IPS-15b (cell line): ENCODE results near the gene ADGRD2.

Source experiments
- H3K27me3 ChIP-seq: one replicate; pipeline ENCODE4 v1.6.1; 2013; ENCODE audit warnings: low read length; ENCODE audit not compliant: control insufficient read depth, insufficient read depth
- H3K36me3 ChIP-seq: one replicate; pipeline ENCODE4 v1.6.1; 2013; ENCODE audit warnings: low read length; ENCODE audit not compliant: control insufficient read depth, insufficient read depth
- H3K4me1 ChIP-seq: one replicate; pipeline ENCODE4 v1.6.1; 2013; ENCODE audit warnings: mild to moderate bottlenecking, low read length; ENCODE audit not compliant: control insufficient read depth, insufficient read depth
- H3K4me3 ChIP-seq: one replicate; pipeline ENCODE4 v1.5.1; 2013; ENCODE audit warnings: low read depth, low read length
- H3K9ac ChIP-seq: one replicate; pipeline ENCODE4 v1.6.1; 2013; ENCODE audit warnings: low read depth, mild to moderate bottlenecking, low read length
- H3K9me3 ChIP-seq: one replicate; pipeline ENCODE4 v1.6.1; 2013; ENCODE audit warnings: mild to moderate bottlenecking, low read length; ENCODE audit not compliant: control insufficient read depth, insufficient read depth

The ADGRD2 gene

GRCh38 chr9:124452841-124453585, 2.8 kb downstream of the ADGRD2 start:
- H3K36me3 ChIP-seq: peaks cover 3% of the 10 kb centered on the region
- peak overlapping the region; percentile 46 for H3K4me3 ChIP-seq
- H3K9ac ChIP-seq: no peak overlapping the region
- H3K9me3 ChIP-seq: no peaks in the 10 kb centered on the region
- peaks cover 6% of the 10 kb centered on the region for H3K4me1 ChIP-seq
- peaks cover 31% of the 10 kb centered on the region for H3K27me3 ChIP-seq

- peaks cover 31% of the 10 kb centered on the region for H3K27me3 ChIP-seq
- no peaks in the 10 kb centered on the region for H3K9me3 ChIP-seq
- H3K4me1 ChIP-seq: peaks cover 6% of the 10 kb centered on the region
- peaks cover 3% of the 10 kb centered on the region for H3K36me3 ChIP-seq
- no peak overlapping the region for H3K9ac ChIP-seq
- peak overlapping the region; percentile 46 for H3K4me3 ChIP-seq
These were observed 3.4 kb downstream of the ADGRD2 start for GRCh38 chr9:124453586-124454191.

DNA sequence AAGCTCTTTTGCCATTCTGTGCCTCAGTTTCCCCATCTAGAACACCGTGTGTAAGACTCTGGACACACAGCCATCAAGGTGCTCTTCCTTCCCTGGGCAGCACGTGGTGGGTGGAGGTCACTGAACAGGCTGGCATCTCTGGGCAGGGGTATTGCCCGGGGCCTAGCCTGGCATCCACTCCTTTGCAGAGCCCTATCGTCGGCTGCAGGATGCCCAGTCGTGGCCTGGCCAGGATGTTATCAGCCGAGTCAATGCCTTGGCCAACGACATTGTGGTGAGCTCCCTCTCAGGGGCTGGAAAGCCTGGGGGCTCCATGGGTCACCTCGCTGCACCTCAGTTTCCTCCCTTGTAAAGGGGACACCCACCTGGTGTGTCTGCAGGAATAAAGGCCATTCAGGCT, 4.0 kb downstream of the ADGRD2 start:
- H3K27me3 ChIP-seq: peaks cover 31% of the 10 kb centered on the region
- no peak overlapping the region for H3K4me3 ChIP-seq
- no peaks in the 10 kb centered on the region for H3K9me3 ChIP-seq
- peaks cover 3% of the 10 kb centered on the region for H3K36me3 ChIP-seq
- peaks cover 6% of the 10 kb centered on the region for H3K4me1 ChIP-seq
- H3K9ac ChIP-seq: no peak overlapping the region

- Histone ChIP-seq H3K4me1 (peaks cover 6% of the 10 kb centered on the region), H3K9me3 (no peaks in the 10 kb centered on the region), H3K36me3 (peaks cover 3% of the 10 kb centered on the region)
These were observed 4.7 kb downstream of the ADGRD2 start for GRCh38 chr9:124454791-124455443.

GRCh38 chr9:124455820-124456219, 5.6 kb downstream of the ADGRD2 start:
- H3K36me3 ChIP-seq: peaks cover 3% of the 10 kb centered on the region
- H3K4me3 ChIP-seq: no peak overlapping the region
- H3K9me3 ChIP-seq: no peaks in the 10 kb centered on the region
- peaks cover 5% of the 10 kb centered on the region for H3K4me1 ChIP-seq
- H3K27me3 ChIP-seq: peaks cover 28% of the 10 kb centered on the region
- no peak overlapping the region for H3K9ac ChIP-seq

More at GRCh38 chr9:124454791-124455443, 4.7 kb downstream of the ADGRD2 start:
- Histone ChIP-seq H3K27me3 (peaks cover 31% of the 10 kb centered on the region), H3K9ac (no peak overlapping the region), H3K4me3 (no peak overlapping the region)

GRCh38 chr9:124456341-124457078, 6.3 kb downstream of the ADGRD2 start:
- H3K9ac ChIP-seq: no peak overlapping the region
- H3K36me3 ChIP-seq: peaks cover 3% of the 10 kb centered on the region
- no peak overlapping the region for H3K4me3 ChIP-seq
- no peaks in the 10 kb centered on the region for H3K9me3 ChIP-seq
- peaks cover 21% of the 10 kb centered on the region for H3K27me3 ChIP-seq
- H3K4me1 ChIP-seq: no peaks in the 10 kb centered on the region

DNA sequence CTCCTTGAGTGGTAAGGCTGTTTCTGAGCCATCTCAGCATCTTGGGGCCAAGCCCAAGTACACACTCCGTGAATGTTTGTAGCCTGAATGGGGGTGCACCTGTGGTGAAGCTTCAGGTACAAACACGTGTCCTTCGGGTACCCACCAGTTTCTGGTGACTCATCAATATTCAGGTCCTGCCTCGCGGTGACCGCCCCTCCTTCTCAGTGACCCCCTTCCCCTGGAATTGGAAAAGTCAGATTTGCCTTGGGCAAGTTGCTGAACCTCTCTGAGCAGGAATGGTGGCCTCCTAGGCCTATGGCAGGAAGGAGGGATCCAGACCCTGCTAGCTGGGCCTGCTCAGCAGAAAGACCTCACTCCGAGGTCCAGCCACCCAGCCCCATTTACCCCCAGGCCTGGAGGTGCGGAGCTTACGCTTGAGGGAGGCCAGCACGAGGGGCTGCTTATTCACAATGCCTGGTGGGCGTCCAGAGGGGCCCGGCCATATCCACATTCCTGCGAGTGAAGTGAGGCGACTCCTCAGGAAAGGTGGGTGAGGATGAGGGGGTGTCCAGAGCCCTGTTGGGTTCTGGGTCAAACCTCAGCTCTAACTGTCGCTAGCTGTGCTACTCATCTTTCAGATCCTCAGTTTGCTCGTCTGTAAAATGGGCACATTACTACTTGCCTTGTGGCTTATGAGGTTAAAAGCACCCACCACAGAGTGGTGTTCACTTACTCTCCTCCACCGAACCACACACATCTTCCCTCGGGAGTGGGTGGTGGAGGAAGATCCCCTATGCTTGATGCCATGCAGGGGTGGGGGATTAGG, 7.0 kb downstream of the ADGRD2 start:
- H3K27me3 ChIP-seq: peaks cover 14% of the 10 kb centered on the region
- H3K4me3 ChIP-seq: no peak overlapping the region
- H3K36me3 ChIP-seq: peaks cover 3% of the 10 kb centered on the region
- no peaks in the 10 kb centered on the region for H3K9me3 ChIP-seq
- H3K4me1 ChIP-seq: no peaks in the 10 kb centered on the region
- no peak overlapping the region for H3K9ac ChIP-seq

DNA sequence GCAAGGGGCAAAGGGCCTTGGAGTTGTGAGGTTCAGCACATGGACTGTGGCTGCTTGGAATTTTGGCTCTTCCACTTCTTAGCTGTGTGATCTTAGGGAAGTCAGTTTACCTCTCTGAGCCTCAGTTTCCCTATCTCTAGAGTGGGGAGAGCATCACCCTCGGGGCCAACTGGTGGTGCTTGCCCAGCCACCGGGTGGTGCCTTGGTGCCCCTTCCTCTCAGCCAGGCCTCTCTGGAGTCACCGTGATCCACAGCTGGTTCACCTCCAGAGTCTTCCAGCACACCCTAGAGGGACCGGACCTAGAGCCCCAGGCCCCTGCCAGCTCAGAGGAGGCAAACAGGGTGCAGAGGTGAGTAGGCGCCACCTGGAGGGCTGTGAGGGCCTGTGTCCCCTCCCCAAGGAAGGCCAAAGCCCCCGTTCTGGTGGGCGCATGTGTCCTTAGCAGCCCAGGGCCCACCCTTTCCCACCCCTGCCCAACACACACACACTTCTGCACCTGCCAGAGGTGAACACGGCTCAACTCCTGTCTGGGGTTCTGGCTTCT, 7.7 kb downstream of the ADGRD2 start:
- H3K36me3 ChIP-seq: no peaks in the 10 kb centered on the region
- H3K27me3 ChIP-seq: peaks cover 7% of the 10 kb centered on the region
- no peak overlapping the region for H3K9ac ChIP-seq
- no peaks in the 10 kb centered on the region for H3K9me3 ChIP-seq
- no peak overlapping the region for H3K4me3 ChIP-seq
- no peaks in the 10 kb centered on the region for H3K4me1 ChIP-seq

DNA sequence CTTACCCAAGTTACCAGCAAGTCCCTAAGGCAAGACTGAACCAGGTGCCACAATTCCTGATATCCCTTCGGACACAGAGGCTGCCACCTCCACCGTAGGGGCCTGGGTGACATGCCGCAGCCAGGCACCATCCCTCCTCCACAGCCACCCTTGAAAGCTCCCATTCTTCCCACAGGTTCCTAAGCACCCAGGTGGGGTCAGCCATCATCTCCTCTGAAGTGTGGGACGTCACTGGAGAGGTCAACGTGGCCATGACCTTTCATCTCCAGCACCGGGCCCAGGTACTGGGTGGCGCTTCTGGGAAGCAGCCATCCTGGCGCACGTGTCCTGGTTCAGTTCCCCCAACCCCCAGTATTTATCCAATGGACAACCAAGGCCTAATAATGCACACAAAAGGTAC, 8.2 kb downstream of the ADGRD2 start:
- Histone ChIP-seq H3K4me1 (no peaks in the 10 kb centered on the region), H3K27me3 (peaks cover 5% of the 10 kb centered on the region), H3K9me3 (no peaks in the 10 kb centered on the region), H3K9ac (no peak overlapping the region), H3K4me3 (no peak overlapping the region), H3K36me3 (no peaks in the 10 kb centered on the region)

DNA sequence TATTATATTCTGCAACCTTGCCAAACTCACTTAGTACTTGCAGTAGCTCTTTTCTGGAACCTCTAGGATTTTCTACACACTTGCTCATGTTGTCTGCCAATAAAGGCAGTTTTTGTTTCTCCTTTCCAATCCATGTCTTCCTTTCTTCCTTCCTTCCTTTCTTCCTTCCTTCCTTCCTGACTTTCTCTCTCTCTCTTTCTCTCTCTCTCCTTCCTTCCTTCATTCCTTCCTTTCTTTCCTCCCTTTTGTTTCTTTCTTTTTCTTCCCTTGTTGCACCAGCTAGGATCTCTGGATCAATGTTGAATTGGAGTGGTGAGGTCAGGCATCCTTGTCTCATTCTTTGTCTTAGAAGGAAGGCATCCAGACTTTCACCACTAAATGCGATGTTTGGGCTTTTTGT, 12.5 kb downstream of the ADGRD2 start:
- Histone ChIP-seq H3K36me3 (no peaks in the 10 kb centered on the region), H3K4me3 (no peak overlapping the region), H3K27me3 (no peaks in the 10 kb centered on the region), H3K9me3 (no peaks in the 10 kb centered on the region), H3K9ac (no peak overlapping the region), H3K4me1 (no peaks in the 10 kb centered on the region)

DNA sequence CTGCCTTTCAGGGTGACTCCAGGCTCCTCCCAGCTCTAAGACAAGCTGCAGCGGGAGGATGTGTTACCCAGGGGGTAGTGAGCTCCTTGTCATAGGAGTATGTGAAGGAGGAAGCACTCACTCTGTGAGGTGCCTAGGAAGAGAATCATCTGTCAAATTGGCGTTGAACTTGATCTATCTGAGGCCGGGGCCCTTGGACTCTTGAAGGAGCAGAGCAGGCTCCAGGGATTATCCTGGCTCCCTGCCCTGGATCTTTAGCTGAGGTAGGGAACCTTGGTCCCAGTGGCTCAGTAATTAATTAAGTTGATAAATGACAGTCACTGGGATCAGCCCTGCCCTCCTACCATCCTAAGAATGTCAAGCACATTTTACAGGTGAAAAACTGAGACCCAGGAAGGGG, 15.5 kb downstream of the ADGRD2 start:
- Histone ChIP-seq H3K4me3 (no peak overlapping the region), H3K36me3 (no peaks in the 10 kb centered on the region), H3K4me1 (no peaks in the 10 kb centered on the region), H3K27me3 (no peaks in the 10 kb centered on the region), H3K9ac (no peak overlapping the region), H3K9me3 (no peaks in the 10 kb centered on the region)
